SK-N-SH treated with all-trans-retinoic acid at 6 μM for 48 hours (cell line): ENCODE data around the gene GRID1.

ENCODE experiments used
- ATAC-seq: fragments of 200-7000 bp; cut with Tn5 transposase; 3 replicates; pipeline ENCODE4 v1.9.1; 2020; ENCODE audit warnings: mild to moderate bottlenecking, moderate library complexity
- ARNTL ChIP-seq: fragments of 450-650 bp; formaldehyde crosslinking; IDR thresholded peaks from 2 replicates; pipeline ENCODE4 v1.5.0; 2020; ENCODE audit warnings: low read depth, mild to moderate bottlenecking, moderate library complexity, borderline replicate concordance
- BACH2 ChIP-seq: fragments of 250-450 bp; sonication (Bioruptor Pico); IDR thresholded peaks from 2 replicates; pipeline ENCODE4 v1.9.0; 2021; ENCODE audit warnings: mild to moderate bottlenecking, borderline replicate concordance
- CREB5 ChIP-seq: fragments of 250-450 bp; sonication (Bioruptor Pico); IDR thresholded peaks from 2 replicates; pipeline ENCODE4 v1.5.1; 2020; ENCODE audit warnings: low read depth, mild to moderate bottlenecking, moderate library complexity
- CSDC2 ChIP-seq: fragments of 250-450 bp; sonication (Bioruptor Pico); IDR thresholded peaks from 2 replicates; pipeline ENCODE4 v1.5.0; 2020; ENCODE audit warnings: mild to moderate bottlenecking, moderate library complexity
- CSRNP3 ChIP-seq: fragments of 250-450 bp; sonication (Bioruptor Pico); IDR thresholded peaks from 2 replicates; pipeline ENCODE4 v1.5.1; 2021; ENCODE audit warnings: mild to moderate bottlenecking, moderate library complexity
- ESRRG ChIP-seq: fragments of 250-450 bp; sonication (Bioruptor Pico); IDR thresholded peaks from 2 replicates; pipeline ENCODE4 v1.6.1; 2021; ENCODE audit warnings: mild to moderate bottlenecking
- GLIS3 ChIP-seq: fragments of 250-450 bp; sonication (Bioruptor Pico); IDR thresholded peaks from 2 replicates; pipeline ENCODE4 v1.5.0; 2020; ENCODE audit warnings: mild to moderate bottlenecking, moderate library complexity
- ISL1 ChIP-seq: fragments of 250-450 bp; sonication (Bioruptor Pico); IDR thresholded peaks from 2 replicates; pipeline ENCODE4 v2.1.2; 2022; ENCODE audit warnings: mild to moderate bottlenecking, moderate library complexity
- OSR1 ChIP-seq: fragments of 250-450 bp; sonication (Bioruptor Pico); IDR thresholded peaks from 2 replicates; pipeline ENCODE4 v1.8.0; 2022; ENCODE audit warnings: moderate library complexity, mild to moderate bottlenecking, inconsistent platforms
- PATZ1 ChIP-seq: fragments of 250-450 bp; sonication (Bioruptor Pico); IDR thresholded peaks from 2 replicates; pipeline ENCODE4 v1.8.0; 2020; ENCODE audit warnings: mild to moderate bottlenecking, moderate library complexity, borderline replicate concordance
- POU6F1 ChIP-seq: fragments of 250-450 bp; sonication (Bioruptor Pico); IDR thresholded peaks from 2 replicates; pipeline ENCODE4 v1.8.0; 2021; ENCODE audit warnings: low read depth, mild to moderate bottlenecking, moderate library complexity, borderline replicate concordance
- PPARA ChIP-seq: fragments of 250-450 bp; sonication (Bioruptor Pico); IDR thresholded peaks from 2 replicates; pipeline ENCODE4 v1.5.0; 2020; ENCODE audit warnings: mild to moderate bottlenecking, borderline replicate concordance
- TCF4 ChIP-seq: fragments of 250-450 bp; sonication (Bioruptor Pico); IDR thresholded peaks from 2 replicates; pipeline ENCODE4 v1.8.0; 2021; ENCODE audit warnings: mild to moderate bottlenecking, moderate library complexity, borderline replicate concordance
- TOX ChIP-seq: fragments of 250-450 bp; sonication (Bioruptor Pico); IDR thresholded peaks from 2 replicates; pipeline ENCODE4 v1.8.0; 2021; ENCODE audit warnings: mild to moderate bottlenecking, moderate library complexity, borderline replicate concordance
- TSHZ2 ChIP-seq: fragments of 250-450 bp; sonication (Bioruptor Pico); IDR thresholded peaks from 2 replicates; pipeline ENCODE4 v1.5.0; 2020; ENCODE audit warnings: mild to moderate bottlenecking, moderate library complexity
- ZC3H10 ChIP-seq: fragments of 250-450 bp; sonication (Bioruptor Pico); IDR thresholded peaks from 2 replicates; pipeline ENCODE4 v1.5.1; 2021; ENCODE audit warnings: mild to moderate bottlenecking, moderate library complexity
- ZFP3 ChIP-seq: fragments of 250-450 bp; sonication (Bioruptor Pico); IDR thresholded peaks from 2 replicates; pipeline ENCODE4 v1.5.0; 2020; ENCODE audit warnings: mild to moderate bottlenecking, moderate library complexity
- ZNF70 ChIP-seq: fragments of 450-650 bp; formaldehyde crosslinking; IDR thresholded peaks from 2 replicates; pipeline ENCODE4 v1.5.0; 2020; ENCODE audit warnings: mild to moderate bottlenecking, moderate library complexity
- ZNF8 ChIP-seq: fragments of 450-650 bp; formaldehyde crosslinking; IDR thresholded peaks from 2 replicates; pipeline ENCODE4 v1.5.0; 2020; ENCODE audit warnings: mild to moderate bottlenecking, moderate library complexity

GRID1 gene

GRCh38 chr10:86152911-86153310 is 213.7 kb downstream of the GRID1 start:
- no peak for ATAC-seq

GRCh38 chr10:86152354-86152753 is 214.2 kb downstream of the GRID1 start:
- ATAC-seq = no peak
- TF ChIP-seq ESRRG (CRISPR knock-in tag) = no peak
- no peak for TF ChIP-seq BACH2 (CRISPR knock-in tag)
- no peak for TF ChIP-seq ZC3H10
- TF ChIP-seq POU6F1 = no peak
- no peak for TF ChIP-seq GLIS3 (CRISPR knock-in tag)
- no peak for TF ChIP-seq ARNTL (CRISPR knock-in tag)
- TF ChIP-seq TCF4 (CRISPR knock-in tag) = no peak
- no peak for TF ChIP-seq OSR1 (CRISPR knock-in tag)
- no peak for TF ChIP-seq TOX
- TF ChIP-seq ZFP3 = no peak
- no peak for TF ChIP-seq PPARA (CRISPR knock-in tag)
- no peak for TF ChIP-seq ZNF70
- TF ChIP-seq CSDC2 = no peak
- TF ChIP-seq CREB5 (CRISPR knock-in tag) = no peak
- TF ChIP-seq, all 23 proteins: peak for 0

More at GRCh38 chr10:86152911-86153310, 213.7 kb downstream of the GRID1 start:
- TF ChIP-seq POU6F1 (no peak), ISL1 (no peak), ESRRG (CRISPR knock-in tag) (no peak), GLIS3 (CRISPR knock-in tag) (no peak), TSHZ2 (CRISPR knock-in tag) (no peak), ZNF70 (no peak), BACH2 (CRISPR knock-in tag) (no peak), TOX (no peak), CSDC2 (no peak), ZC3H10 (no peak), CSRNP3 (CRISPR knock-in tag) (no peak), PPARA (CRISPR knock-in tag) (no peak), OSR1 (CRISPR knock-in tag) (no peak)
- TF ChIP-seq, all 23 proteins: peak for 0

- TF ChIP-seq ZNF70 (no peak), ZC3H10 (no peak), CSRNP3 (CRISPR knock-in tag) (no peak)
- no peak for ATAC-seq
These were observed 215.0 kb downstream of the GRID1 start for GRCh38 chr10:86151613-86152012.

GRCh38 chr10:86149257-86149656 is 217.3 kb downstream of the GRID1 start:
- no peak for TF ChIP-seq PPARA (CRISPR knock-in tag)
- TF ChIP-seq ARNTL (CRISPR knock-in tag) = no peak
- TF ChIP-seq OSR1 (CRISPR knock-in tag) = no peak
- TF ChIP-seq ISL1 = no peak
- no peak for TF ChIP-seq POU6F1
- no peak for TF ChIP-seq BACH2 (CRISPR knock-in tag)
- TF ChIP-seq TOX = no peak
- TF ChIP-seq CSDC2 = no peak
- TF ChIP-seq ZNF70 = no peak
- no peak for TF ChIP-seq ZC3H10
- TF ChIP-seq GLIS3 (CRISPR knock-in tag) = no peak
- TF ChIP-seq PATZ1 (CRISPR knock-in tag) = no peak
- no peak for TF ChIP-seq ZNF8 (CRISPR knock-in tag)
- no peak for TF ChIP-seq TCF4 (CRISPR knock-in tag)
- no peak for ATAC-seq
